ENCODE results near the gene ADAMTSL2.

The ADAMTSL2 gene

DNA sequence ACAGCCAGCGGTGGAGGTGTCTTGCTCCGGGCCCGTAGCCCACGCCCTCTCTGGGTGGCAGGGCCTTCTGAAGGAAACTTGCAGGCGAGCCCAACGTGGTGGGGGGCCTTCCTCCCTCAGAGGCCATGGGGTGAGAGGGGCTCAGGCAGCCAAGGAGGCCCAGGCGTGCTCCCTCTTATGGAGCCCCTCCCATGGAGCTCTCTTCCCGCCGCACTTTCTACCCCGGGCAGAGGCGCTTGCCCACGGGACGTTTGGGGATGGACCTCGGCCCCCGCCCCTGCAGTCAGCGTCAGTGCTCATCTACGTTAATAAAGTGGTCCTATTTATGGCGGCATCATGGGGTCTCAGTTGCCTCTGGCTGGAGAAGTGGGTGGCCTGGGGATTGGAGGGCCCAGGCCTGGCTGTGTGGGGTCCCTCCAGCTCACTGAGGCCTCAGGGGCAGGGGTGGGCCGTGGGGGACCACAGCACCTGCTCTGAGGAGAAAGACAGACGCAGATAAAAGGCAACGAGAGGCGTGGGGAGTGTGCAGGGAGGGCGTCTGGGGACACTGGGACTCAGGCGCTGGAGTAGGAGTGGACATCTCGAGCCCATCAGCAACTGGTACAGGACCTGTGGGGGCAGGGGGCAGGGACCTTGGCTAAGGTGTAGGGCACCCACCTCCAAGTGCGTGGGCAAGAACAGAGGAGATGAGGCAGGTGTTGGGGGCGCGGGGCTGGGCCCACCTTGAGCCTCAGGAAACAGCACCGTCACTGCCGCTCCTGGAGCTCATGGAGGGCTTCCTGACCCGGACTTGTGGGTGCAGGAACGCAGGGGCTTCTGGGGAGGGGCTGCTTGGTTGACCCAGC, 40.9 kb downstream of the ADAMTSL2 start:
- no peak for DNase-seq (ENCODE audit: low read depth in 2 of 2)

DNA sequence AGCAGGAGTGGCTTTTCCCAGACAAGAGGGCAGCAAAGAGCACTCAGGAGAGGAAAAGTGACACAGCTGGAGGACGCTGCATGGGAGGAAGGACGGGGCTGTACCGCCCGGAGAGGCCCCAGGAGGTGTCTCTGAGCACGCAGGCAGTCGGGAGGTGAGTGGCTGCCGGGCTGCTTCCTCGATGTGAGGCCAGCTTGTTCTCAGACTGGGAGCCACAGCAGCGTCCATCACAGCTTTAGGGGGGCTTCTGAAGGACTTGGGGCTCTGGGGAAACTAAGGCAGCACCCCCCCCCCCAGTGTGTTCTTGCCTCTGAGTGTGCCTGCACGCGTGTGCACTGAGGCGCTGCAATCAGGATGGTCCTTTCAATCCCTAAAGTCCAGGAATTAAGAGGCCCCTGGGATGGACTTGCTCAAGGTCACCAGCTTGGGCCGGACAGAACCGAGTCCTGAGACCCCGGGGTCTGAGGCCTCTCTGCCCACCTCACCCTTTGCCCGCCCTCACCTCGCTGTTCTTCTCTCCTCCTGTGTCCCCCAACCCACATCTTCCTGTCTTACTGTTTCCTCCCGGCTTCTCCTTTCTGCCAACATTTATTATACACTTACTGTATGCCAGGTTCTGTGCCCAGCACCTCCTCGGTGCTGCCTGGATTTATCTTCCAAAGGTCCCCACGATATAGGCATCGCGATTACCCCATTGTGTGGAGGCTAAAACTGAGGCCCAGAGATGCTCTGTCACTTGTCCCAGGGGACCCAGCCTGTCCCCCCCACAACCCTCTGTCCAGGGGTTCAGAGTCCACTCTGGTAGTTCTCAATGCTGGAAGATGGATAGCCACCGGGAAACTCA, 41.7 kb downstream of the ADAMTSL2 start:
- no peak for DNase-seq (ENCODE audit: low read depth in 2 of 2)

- no peak for DNase-seq (ENCODE audit: low read depth in 2 of 2)
These were observed 42.6 kb downstream of the ADAMTSL2 start for GRCh38 chr9:133576875-133577736.

DNA sequence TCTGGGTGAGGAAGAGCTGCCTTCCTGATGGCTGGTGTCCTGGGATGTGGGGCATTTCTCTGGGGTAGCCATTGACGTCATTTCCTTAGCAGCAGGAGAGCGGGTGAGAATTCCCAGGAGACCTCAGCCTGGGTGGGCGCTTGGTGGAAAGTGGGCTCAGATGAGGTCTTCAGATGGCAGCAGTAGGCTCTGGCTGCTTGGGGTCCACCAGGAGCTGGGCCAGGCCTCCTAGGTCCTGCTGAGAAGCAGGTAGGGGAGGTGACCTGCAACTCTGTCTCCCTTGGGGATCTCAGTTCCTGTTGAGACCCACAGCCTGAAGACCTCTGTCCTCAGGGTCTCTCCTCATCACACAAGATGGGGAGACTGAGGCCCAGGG, 43.2 kb downstream of the ADAMTSL2 start:
- no peak for DNase-seq (ENCODE audit: low read depth in 2 of 2)

- DNase-seq (ENCODE audit: low read depth in 2 of 2) = no peak
These were observed 44.3 kb downstream of the ADAMTSL2 start for GRCh38 chr9:133578524-133579441.

DNA sequence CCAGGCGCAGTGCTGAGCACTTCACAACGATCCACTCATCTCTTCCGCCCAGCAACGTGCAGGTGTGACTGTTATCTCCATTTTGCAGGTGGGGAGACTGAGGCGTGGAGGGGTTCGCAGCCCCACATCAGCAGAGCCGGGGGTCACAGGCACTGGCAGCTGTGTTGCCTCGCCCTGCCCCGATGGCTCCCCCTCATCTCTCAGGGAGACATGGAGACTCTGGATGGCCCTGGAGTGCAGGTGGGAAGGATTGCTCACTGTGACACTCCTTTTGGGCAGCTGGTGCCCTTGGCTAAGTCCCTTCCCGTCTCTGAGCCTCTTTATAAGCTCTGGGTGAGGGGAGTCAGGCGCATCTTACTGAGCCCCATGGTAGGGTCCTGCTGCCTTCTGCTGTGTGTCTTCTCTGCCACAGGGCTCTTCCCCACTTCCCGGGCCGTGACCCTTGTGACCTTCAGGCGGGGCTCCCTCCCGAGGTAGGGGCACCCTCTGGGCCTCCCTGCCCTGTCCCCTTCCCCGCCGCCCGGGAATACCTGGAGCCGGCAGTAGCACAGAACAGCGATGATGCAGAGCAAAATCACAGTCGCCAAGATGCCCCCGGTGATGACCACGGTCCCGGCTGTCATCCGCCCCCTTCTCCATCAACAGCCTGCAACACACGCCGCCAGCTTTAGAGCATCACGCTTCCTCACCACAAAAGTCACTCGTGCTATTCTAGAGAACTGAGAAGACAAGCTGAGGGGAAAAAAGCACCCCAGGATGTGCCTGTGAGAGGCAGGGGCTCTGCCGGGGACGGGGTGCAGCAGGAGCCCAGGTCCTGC, 45.3 kb downstream of the ADAMTSL2 start:
- no peak for DNase-seq (ENCODE audit: low read depth in 2 of 2)

DNA sequence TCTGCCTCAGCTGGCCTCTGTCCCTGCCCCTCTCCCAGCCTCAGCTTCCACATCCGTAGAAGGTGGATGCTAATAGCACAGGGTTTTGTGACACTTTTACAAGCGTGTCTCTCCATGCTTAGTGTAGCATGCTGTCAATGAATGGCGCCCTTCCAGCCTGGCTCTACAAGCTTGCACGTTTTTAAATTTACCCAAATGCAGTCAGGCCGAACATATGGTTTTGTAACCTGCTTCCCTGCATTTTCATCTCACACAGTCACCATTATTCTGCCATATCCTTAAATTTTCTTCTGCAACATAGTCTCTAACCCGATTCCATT, 45.9 kb downstream of the ADAMTSL2 start:
- DNase-seq (ENCODE audit: low read depth in 2 of 2) = no peak

DNA sequence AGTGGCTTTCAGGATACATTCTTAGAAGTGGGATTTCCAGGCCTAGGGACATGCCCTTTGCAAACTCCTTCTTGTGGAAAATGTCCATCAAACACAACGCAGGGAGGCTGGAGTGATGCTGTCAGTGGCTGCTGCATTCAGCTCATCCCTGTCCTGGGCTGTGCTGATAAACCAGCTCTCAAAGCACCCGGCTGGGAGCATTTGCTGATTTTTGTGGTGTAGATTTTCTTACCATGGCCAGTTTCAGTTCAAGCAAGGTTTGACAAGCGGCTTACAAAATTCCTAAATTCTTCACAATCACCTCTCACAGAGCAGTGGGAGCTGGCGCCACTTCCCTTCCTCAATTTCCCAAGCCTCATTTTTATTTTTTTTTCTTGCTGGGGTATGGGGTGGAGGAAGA, 46.5 kb downstream of the ADAMTSL2 start:
- DNase-seq (ENCODE audit: low read depth in 2 of 2) = no peak

DNA sequence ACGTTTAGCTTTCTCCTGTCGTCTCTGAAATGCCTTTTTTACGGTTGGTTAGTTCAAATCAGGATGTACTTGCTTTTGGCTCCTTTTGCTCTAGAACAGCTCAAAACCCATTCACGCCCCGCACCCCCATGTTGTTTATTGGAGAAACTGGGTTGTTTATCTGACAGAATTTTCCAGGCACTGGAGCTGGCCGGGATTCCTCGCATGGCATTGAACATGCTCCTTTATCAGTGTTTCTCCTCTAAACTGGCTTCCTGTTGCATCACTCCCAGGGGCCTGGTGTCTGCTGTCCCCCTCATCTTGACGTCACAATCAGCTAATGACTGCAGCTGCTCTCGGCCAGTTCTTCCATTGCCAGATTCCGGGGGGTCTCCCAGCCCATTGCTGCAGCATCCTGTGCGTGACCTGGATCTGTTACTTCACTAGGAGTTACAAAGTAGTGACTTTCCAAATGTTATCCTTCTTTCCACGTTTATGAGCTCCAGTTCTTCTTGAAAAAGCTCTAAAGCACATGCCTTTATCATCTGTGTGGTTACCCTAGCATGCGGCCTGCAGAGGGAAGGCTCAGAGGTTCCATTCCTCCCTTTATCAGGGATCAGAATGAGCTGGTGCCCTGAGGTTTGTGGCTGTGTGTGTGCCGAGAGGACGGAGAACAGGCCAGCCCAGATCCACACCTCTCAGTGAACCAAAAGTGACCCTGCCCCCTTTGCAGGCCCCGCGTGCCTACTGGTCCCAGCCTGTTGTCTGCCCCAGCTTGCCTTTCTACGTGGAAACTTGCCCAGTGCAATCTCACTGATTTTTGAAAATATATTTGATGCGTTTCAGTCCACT, 47.2 kb downstream of the ADAMTSL2 start:
- no peak for DNase-seq (ENCODE audit: low read depth in 2 of 2)

DNA sequence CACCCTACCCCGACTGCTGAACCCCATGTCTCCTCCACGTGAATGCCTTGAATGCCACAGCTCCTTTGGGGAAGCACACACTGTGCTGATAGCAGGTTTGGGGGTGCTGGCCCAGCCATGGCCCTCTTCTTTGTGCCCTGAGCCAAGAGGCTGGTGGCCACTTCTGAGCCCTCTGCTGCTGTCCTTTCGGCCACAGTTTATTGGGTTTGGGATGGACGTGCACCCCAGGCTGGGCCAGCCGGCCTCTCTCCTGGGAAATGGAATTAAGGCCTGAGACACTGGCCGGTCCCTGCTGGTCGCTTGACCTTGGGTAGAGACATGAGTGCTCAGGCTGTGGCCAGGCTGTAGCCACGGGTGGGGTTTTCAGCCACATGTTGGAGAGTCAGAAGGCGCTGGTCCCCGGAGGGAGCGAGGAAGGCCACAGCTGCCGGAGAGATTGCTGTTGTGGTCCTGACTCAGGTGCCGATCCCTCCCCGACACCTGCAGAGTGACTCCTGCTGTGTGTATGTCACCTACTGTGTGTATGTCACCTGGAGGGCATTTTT, 48.1 kb downstream of the ADAMTSL2 start:
- no peak for DNase-seq (ENCODE audit: low read depth in 2 of 2)

DNA sequence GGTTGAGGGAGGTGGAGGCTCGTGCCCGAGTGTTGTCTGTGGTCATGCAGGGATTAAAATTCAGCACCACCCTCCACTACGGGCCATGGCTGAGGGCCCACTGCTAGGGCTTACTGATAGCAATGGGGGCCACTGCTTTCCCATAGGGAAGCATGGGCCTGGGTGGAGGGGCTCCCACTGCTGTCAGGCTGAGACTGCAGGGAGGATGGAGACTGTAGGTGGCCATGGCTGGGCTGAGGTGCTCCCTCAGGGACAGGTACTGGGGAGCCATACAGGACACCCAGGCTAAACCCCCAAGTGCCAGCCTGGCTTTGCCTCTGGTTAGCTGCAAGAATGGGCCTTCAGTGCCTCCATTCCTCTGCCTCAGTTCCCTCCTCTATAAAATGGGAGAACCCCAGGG, 48.6 kb downstream of the ADAMTSL2 start:
- no peak for DNase-seq (ENCODE audit: low read depth in 2 of 2)

GRCh38 chr9:133583586-133583985, 49.1 kb downstream of the ADAMTSL2 start:
- DNase-seq (ENCODE audit: low read depth in 2 of 2) = no peak

GRCh38 chr9:133584167-133584558, 49.7 kb downstream of the ADAMTSL2 start:
- DNase-seq (ENCODE audit: low read depth in 2 of 2) = no peak

DNA sequence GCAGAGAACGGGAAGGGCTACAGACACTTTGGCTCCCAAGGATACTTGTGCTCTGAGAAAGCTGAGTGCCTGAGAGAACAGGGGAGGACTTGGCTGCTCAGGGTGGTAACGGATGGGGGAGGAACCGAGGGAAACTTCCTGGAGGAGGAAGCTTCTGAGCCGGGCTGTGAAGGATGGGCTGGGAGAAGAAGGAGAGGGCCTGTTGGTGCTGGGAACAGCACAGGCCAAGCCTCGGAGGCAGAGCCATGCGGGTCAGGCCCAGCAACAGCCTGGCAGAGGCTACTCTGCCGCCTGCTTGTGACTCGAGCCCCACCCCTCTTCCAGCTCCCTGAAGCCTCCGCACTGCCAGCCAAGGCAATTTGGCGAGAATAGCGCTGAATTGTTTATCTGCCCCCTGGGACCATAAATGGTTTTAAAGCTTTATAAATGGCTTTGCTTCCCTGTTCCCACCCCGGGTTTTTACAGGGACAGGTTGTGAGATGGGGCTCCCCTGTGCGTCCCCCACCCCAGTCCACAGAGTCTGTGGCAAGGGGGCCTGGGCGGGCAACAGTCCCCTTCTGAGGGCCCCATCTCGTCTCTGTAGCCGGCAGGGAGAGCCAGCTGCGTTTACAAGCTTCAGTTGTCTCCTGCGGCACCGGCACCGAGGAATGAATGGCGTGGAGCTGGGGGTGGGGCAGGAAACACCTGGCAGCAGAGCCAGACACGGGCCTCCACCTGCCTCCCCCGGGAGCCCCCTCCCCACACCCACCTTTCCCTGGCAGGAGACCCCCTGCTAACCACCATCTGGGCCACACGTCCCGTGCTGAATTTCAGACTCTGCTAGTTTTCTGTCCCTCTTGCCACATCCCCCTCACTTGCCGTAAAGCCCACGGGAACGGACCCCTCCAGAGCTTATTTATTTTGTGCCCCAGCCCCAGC, 50.3 kb downstream of the ADAMTSL2 start:
- no peak for DNase-seq (ENCODE audit: low read depth in 2 of 2)

- DNase-seq (ENCODE audit: low read depth in 2 of 2) = no peak
These were observed 51.2 kb downstream of the ADAMTSL2 start for GRCh38 chr9:133585481-133586351.

GRCh38 chr9:133587051-133587450, 52.5 kb downstream of the ADAMTSL2 start:
- no peak for DNase-seq (ENCODE audit: low read depth in 2 of 2)

GRCh38 chr9:133587466-133587865, 53.0 kb downstream of the ADAMTSL2 start:
- DNase-seq (ENCODE audit: low read depth in 2 of 2) = no peak
